Ammon's horn (tissue), 1 donor: ENCODE results near the gene FXYD7.
A peak's percentile ranks its signal among the peaks of the same experiment; 100 is the strongest.

ENCODE experiments used
- DNase-seq: peaks from one replicate; pipeline ENCODE4 v3.0.0-alpha.2; 2016; ENCODE audit warnings: low spot score

Gene FXYD7

DNA sequence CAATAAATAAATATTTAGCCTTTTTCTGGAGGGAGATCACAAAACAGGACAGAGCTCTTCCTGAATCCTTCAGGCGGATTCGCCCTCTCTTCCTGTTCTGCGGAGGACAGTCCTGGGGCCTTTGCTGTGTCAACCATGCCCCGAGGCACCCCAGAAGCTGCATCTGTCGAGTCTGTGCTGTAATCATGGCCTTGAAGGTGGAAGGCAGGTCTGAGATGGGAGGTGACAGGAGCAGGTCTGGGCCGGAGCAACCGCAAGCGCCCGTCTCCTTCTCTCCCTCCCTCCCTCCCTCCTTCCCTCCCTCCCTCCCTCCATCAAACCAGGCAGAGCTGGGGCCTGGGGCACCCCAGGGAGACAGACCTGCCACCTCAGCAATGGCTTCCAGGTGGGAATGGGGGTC is 32.1 kb upstream of the FXYD7 start:
- no peak for DNase-seq

DNA sequence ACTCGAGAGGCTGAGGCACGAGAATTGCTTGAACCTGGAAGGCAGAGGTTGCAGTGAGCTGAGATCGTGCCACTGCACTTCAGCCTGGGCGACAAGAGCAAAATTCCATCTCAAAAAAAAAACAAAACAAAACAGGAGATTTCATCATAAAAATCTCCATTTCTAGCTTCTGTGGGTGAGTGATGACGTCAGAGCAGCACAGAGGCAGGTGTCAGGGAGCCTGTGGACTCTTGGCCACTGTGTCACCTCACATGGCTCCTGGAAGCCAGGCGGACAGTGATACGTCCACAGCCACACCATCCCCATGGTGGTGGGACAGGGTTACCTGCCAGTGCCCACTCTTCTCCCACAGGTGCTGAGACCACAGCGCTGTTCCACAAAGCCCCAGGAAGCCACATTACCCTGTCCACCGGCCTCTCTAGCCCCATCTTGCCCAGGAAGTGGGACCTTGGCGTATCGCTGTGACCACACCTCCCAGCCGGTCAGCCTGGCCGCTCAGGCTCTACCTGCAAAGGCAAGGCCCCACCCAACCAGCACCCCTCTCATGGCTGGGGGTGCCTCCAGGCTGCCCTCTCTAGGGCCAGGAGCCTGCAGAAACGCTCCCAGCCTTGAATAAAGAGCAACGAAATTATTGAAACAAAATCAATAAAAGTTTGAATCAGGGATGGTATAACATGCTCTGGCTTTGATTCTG is 29.9 kb upstream of the FXYD7 start:
- DNase-seq, result no peak

DNA sequence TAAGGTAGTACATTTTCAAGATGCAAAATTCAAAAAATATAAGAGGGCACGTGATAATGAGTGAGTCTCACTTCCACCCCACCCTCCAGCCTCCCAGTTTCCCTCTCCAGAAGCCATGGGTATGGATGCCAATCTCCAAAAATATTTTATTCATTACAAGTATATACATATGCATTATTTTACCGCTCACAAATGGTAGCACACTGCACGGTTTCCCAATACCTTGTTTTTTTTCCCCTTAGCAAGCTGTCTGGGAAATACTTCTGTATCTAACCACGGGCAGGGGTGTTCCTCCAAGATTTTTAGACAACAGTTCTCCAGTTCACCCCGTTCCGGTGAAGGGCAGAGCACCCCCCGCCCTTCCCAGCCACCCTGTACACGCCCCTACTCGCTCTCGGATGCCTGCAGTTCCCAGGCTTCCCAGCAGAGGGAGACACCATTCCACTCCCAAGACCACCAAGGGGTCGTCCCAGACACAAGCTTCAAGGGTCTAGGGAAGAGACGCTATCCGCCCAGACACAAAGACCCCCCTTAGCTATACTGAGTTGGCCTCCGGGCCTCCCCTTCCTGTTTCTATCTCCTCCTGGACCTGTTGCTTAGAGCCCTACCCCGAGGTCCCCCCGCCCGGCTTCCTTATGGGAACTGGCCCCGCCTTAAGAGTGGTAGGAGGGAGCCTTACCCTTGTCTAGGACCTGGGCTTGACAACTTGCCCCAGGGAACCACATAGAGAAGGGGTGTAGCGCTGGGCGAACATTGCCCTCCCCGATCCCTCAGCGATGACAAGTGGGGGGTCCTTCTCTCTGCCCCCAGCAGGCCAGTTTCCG is 28.5 kb upstream of the FXYD7 start:
- DNase-seq, result peak; percentile 87

DNA sequence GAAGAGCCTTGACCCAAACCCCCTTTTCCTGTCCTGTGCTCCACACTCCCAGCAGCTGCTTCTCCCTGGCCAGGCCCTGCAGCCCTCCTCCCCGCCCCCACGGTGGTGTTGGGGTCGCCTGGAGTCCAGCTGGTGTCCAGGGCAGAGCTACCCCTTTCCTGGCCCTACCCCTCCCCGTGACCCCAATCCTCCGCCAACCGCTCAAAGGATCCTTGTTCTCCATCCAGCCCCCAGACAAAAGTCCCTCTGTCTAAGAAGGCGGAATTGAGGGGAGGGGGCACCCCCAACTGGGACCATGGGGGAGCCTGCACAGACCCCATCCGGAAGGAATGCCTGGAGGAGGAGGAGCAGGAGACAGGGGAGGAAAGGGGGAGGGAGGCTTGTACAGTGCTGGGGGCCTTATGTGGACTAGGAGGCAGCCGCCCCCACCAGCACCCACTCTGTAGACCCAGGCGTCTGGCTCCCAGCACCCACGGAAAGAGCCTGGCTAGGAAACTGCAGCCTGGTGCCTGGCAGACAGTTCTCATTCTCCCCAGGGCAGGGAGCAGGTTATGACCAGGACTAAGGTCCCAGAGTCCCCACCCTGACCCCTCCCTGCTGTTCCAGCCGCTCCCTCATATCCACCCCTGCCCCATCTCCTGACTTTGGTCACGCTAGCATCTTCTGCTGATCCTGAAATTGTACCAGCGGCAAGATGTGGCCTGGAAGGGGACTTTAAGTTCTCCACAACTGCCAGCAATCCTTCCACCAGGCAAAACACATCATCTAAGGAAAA is 27.7 kb upstream of the FXYD7 start, which contains the start of gene FXYD3:
Gene FXYD3 (plus strand): TSS at position 647 of the 775 bp plus-strand sequence. CDS start 3,554 bp downstream, outside the sequence.
- DNase-seq, result peak; percentile 94

DNA sequence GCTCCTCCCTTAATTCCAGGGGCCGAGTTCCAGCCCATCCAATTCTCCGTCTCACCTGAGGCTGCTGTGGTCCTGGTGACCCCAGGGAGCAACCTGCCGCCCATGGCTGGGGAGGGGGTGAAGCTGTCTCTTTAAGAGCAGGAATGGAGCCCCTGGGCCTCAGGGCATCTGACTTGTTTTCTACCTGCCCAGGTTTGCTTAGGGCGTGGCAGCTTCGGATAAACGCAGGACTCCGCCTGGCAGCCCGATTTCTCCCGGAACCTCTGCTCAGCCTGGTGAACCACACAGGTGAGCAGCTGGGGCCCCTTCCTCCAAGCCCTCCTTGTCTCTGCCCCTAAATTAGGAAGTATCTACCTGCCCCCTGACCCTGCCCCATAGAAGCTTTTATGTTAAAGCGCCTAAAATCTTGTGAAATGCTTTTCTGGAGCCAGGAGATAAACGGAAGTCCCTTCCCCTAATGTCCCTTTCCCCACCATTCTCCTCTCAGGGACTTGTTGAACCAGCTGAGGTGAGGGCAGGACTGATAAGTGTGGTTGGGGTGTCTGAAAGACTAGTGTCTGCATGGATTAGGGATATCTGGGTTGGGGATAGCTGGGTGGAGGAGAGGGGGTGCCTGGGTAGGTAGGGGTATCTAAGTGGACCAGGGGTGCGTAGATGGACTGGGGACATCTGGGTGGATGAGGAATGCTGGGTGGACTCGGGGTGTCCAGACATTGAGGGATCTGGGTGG is 26.8 kb upstream of the FXYD7 start:
- DNase-seq, result no peak

DNA sequence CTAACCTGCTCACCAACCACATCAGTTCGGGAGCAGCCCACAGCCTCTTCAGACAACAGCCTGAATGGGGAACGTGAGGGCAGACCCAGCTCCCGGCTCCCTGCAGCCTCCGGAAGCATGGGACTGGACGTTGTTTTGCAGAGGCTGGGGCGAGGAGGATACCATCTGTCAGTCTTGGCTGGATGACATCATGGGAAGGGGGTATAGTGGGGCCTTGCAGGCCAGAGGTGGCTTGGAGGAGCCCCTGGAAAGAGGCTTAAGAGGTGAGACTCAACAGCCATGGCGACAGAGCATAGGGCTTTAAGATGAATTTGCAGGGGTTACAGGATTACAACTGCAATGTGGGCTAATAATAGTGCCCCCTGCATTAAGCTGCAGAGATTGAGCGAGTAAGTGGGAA is 25.9 kb upstream of the FXYD7 start:
- DNase-seq, result no peak

DNA sequence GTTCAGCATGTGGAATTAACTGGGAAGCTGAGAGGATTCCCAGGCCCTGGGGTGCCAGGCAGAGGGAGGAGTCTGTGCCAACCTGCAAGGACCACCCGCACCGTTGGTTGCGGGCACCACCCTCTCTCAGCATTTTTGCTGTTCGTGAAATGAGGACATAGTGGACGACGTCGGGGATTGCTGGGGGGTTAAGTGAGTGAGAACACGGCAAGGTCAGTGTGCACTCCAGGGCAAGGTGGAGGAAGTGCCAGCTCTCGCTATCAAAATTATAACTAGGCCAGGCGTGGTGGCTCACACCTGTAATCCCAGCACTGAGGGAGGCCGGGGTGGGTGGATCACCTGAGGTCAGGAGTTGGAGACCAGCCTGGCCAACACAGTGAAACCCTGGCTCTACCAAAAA is 25.3 kb upstream of the FXYD7 start:
- no peak for DNase-seq

DNA sequence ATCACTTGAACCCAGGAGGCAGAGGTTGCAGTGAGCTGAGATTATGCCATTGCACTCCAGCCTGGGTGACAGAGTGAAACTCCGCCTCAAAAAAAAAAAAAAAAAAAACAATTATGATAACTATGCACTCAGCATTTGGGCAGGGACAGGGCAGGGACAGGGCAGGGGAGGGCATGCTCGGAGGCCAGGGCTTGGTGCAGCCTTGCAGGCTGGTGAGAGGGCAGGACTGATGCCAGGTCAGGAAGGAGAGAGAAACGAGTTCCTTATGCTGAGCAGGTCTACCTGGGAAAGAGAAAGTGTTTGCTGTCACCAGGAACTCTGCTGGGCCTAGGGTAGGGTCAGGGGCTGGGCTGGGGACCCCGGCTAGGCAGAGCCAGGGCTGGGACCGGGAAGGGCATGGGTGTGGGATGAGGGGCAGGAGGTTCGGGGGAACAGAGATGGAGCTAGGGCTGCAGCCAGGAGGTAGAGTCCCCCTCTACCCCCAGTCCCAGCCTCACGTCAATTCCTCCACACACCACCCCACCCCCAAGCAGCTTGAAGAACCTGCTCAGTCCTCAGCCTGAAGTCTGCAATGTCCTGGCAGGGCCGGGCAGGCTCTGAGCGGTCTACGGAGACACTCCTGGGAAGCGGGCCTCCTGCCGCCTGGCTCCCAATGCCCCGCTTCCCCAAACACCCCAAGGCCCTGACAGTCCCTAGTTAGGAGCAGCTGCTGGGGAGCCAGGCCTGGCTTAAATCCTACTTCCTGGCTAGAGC is 24.6 kb upstream of the FXYD7 start:
- DNase-seq, result no peak

DNA sequence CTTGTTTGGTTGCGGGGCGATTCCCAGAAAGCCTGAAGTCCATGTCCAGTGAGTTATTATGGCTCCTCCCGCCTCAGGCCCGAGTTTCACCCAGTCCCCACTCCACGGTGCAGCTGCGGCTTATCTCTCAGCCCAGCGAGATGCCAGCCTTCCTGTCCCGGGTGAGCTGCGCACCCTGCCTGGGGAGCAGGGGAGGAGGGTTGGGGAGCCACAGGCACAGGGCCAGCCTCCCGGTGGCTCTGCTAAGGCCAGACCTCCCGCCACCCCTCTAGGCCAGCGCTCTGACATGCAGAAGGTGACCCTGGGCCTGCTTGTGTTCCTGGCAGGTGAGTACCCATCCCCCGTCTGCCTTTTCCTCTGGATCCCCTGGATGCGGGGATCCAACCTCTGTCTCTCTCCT is 24.0 kb upstream of the FXYD7 start:
- no peak for DNase-seq

DNA sequence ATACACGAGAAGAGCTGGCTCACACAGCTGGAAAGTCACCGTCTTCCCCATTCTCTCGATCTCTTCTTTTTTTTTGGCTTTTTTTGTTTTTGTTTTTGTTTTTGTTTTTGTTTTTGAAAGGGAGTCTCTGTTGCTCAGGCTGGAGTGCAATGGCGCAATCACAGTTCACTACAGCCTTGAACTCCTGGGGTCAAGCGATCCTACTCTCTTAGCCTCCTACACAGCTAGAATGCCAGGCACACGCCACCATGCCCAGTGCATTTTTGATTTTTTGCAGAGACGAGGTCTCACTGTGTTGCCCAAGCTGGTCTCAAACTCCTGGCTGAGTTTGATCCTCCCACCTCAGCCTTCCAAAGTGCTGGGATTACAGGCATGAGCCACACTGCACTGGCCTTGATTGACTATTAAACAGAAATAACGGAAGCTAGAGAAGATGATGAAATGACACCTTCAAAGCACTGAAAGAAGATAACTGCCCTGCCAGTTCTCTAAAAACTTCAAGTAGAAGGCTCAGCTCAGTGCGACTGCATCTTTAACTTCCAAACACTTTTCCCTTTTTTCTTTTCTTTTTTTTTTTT is 23.4 kb upstream of the FXYD7 start:
- no peak for DNase-seq

DNA sequence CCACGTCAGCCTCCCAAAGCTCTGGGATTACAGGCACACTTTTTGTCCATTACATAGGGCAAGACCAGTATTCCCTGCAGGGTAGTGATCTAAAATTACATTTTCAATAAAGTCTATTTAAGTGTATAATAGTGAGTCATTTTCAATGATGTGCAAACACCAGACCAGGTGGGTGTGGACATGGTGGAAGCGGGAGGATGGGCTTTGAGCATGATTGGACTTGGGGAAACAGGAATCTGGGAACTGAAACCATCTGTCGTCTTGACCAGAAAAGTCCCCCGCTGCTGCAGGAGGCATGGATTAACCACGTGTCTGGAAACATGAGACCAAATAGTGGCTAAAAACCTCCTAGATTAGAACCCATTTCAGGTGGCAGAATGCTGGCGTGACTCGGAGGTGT is 22.6 kb upstream of the FXYD7 start:
- no peak for DNase-seq

DNA sequence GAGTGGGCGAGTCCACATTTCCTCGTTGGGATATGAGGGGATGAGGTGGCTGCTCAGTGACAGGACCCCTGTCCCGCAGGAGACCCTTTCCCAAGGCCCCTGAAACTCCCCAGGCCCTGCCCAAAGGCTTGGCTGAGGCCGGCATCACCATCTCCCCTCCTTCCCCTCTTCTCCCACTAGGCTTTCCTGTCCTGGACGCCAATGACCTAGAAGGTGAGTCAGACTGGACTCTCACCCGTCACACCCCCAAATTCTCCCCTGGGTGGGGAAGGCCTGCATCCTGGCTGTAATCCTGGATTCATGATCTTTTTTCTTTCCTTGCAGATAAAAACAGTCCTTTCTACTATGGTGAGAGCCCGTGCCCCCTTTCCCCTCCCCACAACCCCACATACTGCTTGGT is 22.2 kb upstream of the FXYD7 start:
- no peak for DNase-seq

DNA sequence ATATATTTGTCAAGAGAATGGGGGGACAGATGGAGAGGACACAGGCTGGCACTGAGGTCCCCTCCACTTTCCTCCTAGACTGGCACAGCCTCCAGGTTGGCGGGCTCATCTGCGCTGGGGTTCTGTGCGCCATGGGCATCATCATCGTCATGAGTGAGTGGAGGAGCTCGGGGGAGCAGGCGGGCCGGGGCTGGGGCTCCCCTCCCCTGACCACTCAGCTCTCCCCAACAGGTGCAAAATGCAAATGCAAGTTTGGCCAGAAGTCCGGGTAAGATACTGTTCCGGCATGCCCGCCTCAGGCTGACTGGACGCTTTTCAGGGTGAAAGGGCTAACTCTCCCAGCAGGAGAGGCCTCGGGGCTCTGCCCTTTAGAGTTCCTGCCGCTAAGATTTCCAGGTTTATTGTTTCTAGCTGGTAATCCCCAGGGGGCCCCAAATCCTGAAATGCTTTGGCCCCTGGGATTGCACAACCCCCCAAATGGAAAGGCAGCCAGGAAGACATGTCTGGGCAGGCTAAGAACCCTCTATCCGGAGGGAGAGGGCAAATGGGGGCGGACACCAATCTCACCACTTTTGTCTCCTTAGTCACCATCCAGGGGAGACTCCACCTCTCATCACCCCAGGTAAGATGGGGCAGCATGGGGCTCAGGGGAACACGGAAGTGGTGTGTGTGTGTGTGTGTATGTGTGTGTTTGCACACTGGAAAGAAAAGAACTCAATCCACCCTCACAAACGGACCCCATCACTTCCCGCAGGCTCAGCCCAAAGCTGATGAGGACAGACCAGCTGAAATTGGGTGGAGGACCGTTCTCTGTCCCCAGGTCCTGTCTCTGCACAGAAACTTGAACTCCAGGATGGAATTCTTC is 20.1 kb upstream of the FXYD7 start:
- DNase-seq, result no peak

DNA sequence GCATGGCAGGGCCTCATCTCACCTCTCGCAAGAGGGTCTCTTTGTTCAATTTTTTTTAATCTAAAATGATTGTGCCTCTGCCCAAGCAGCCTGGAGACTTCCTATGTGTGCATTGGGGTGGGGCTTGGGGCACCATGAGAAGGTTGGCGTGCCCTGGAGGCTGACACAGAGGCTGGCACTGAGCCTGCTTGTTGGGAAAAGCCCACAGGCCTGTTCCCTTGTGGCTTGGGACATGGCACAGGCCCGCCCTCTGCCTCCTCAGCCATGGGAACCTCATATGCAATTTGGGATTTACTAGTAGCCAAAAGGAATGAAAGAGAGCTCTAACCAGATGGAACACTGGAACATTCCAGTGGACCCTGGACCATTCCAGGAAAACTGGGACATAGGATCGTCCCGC is 19.5 kb upstream of the FXYD7 start:
- DNase-seq, result no peak

DNA sequence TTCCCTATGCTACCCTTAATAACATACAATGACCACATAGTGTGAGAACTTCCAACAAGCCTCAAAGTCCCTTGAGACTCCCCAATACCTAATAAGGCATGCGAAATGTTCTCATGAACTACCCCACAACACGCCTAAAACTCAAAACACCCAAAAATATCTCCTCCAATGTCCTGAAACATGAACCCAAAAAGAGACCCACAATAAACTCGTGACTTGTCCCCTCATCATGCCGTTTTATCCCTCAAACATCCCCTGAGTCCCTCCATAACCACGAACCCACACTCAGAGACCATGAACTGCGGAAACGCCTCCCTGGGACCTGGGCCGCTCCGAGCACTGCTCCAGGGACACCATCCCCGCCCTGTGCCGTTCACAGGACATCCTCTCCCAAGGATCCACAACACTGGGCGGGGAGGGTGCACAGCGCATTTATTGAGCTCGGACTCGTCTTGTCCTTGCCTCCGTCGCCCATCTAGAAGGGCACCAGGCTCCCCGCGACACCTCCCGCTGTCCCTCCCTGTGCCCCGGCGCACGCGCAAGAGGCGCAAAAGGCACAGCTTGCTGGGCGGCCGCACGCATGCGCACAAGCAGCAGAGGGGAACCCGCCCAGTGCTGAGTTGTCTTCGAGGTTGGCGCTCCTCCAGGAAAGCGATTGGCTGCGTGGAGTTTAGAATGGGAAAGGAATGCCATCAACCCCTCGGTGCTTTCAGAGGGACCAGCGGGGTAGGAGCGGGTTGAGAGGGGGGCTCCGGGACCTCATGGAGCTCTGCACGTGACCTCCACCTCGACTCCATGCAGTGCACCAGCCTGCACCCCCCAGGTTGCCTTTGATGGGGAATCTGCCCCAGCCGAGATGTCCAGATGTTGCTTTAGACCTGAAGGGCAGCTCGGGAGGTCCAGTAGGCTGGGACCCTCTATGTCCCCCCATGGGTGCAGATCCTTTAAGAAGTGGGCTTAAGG is 18.7 kb upstream of the FXYD7 start:
- DNase-seq, result peak; percentile 98

DNA sequence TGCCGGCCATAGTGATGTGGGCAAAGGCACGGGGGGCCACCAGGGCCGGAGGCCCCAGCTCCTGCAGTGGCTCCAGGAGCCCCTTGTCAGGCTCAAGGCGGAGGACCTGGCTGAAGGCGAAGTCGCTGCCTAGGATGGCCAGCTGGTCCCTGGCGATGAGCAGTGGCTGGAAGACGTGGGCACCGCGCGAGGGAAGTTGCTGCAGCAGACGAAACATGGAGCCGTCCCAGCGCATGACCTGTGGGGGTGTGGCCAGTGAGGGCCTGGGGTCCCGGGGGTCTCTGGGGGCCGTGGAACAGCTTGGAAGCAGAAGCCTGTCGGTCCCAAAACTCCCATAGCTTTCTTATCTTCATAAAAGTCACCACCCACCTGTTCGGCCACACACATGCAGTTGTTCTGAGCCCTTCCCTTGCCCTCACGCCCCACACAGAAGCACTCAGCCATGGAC is 17.8 kb upstream of the FXYD7 start:
- DNase-seq, result no peak

DNA sequence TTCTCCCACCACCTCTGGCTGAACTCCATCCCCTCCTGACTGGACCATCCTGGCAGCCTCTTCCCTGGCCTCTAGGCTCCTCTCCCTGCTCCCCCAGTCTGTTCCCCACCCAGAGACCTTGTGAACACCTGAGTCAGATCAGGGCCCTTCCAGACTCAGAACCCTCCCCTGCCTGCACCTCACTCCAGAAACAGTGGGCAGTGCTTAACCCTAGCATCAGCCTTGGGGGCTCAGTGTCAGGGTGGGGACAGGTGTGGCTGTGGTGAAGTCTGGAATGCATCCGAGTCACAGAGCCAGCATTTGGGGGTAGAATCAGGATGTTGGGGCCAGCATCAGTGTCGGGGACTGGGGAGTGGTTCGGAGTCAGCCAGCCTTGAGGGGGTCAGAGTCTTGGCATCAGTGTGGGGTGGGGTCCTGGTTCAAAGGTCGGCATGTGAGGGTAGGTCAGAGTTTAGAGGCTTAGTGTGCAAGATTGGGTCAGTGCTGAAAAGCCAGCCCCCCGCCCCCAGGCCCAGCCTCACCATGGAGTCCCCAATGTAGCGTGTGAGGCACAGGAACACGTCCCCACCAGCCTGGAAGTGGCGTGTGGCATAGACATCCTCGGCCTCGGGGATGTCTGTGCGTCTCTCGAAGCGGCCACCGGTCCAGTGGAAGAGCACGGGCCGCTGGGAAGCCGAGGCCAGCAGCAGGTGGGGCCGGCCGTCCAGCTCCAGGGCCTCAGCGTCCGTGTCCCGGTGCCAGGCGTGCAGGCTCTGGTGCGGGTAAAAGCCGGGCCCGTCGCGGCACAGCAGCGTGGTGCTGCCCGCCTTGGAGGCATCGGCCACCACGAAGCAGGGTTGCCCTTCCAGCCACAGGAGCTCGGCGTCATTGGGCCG is 17.1 kb upstream of the FXYD7 start:
- no peak for DNase-seq

DNA sequence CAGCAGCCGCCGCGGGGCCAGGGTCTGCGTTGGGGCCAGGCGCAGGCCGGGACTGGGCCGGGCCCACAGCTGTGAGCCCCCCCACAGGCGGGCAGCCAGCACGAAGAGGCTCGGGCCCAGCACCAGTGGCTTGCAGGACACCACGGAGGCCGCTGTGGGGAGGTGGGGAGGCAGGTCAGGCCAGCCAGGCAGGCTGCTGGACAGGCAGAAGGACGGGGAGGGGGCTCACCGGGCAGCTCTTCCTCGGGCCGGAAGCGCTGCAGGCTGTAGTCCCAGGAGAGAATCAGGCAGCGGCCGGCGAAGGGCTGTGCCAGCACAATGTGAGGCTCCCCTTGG is 16.5 kb upstream of the FXYD7 start:
- DNase-seq, result peak; percentile 84
